UCSD-AML1 (cell line): ENCODE data around the gene D2HGDH.
"Not testable (repeated sequence)": the region's sequence is repeated elsewhere in the genome, so short reads cannot be mapped to it uniquely, and the experiment has no call there.

ENCODE experiments used
- DNase-seq: peaks from one replicate; lab custom pipeline; 2025; ENCODE audit not compliant: unreplicated experiment; lab: John Stamatoyannopoulos, UW

D2HGDH gene

DNA sequence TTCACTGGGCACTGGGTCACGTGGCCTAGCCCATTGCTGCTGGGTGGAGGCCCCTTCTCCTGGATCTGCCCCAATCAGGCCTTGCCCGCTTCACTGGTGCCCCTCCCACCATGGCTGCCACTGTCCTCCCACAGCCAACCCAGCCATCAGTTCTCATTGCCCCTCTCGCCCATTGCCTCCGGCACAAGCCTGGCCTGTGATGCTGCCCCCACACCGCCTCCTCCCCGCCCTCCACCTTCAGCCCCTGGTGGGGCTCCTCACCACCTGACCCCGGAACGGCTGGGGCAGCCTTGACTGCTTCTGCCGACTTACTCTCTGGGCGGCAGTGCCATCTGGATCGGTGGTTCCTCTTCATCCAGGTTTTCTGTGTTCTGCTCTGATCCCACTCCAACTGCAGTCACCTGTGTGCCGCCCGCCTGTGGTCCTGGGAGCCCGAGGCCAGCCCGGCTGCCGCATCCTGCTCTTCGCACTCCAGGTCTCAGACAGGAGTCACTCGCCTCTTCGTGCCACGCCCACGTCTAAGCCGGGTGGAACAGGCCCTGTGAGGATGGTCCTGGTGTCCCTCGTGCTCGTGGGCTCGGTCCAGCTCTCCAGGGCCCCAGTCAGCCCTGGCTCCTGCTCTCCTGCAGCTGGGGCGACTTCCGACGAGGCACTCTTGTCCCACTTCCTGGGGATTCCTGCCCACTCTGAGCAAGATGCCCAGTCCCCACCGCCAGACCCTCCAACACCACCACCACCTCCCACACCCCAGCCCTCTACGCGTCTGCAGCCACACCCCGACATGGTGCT, 14.2 kb downstream of the D2HGDH start:
- DNase-seq = no peak

DNA sequence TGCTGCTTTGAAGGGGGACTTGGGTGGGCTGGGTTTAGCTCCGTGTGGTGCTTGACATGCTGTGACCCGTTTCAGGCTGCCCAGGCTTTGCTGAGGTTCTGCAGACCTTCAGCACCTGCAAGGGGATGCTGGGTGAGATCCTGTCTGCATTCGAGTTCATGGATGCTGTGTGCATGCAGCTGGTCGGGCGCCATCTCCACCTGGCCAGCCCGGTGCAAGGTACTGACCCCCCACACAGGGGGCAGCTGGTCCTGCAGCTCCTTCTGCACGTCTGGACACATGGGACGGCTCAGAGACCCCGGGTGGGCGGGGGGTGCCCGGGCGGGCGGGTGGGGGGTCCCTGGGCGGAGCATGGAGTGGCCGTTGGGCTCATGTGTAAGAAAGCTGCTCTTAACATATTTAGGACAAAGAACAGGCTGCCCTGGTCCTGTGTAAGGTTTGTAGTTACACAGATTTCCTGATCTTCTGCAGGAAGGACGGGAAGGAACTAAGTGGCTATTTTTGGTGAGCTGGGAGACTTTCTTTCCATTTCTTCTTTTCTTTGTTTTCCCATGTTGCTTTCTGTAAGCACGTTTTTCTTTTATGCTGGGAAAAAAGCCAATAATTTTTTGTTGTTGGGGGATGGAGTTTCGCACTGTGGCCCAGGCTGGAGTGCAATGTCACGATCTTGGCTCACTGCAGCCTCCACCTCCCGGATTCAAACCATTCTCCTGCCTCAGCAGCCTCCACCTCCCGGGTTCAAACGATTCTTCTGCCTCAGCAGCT, 15.8 kb downstream of the D2HGDH start:
- no peak for DNase-seq

DNA sequence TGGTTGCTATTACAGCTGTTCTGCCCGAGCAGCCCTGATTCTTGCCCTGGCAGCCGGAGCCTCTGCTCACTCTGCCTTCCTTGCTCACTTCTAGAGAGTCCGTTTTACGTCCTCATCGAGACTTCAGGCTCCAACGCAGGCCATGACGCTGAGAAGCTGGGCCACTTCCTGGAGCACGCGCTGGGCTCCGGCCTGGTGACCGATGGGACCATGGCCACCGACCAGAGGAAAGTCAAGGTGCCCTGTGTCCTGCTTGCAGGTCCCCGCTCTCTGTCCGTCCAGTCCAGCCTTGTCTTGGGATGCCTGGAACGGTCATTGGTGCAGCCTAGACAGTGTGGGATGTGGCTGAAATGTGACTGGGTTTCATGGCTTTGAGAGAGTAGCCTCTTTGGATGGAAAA, 16.7 kb downstream of the D2HGDH start:
- DNase-seq = no peak

DNA sequence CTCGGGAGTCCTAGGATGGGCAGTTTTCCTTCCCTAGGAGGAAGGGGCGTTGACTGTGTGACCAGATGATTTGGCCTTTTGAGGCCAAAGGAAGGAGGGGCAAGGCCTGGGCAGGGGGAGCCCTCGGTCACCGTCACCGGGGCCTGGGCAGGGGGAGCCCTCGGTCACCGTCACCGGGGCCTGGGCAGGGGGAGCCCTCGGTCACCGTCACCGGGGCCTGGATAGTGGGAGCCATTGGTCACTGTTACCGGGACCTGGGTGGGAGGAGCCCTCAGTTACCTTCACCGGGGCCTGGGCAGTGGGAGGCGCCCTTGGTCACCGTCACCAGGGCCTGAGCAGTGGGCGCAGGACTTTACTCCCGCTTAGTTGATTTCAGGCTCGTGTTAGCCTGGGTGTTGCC, 17.3 kb downstream of the D2HGDH start:
- no peak for DNase-seq

DNA sequence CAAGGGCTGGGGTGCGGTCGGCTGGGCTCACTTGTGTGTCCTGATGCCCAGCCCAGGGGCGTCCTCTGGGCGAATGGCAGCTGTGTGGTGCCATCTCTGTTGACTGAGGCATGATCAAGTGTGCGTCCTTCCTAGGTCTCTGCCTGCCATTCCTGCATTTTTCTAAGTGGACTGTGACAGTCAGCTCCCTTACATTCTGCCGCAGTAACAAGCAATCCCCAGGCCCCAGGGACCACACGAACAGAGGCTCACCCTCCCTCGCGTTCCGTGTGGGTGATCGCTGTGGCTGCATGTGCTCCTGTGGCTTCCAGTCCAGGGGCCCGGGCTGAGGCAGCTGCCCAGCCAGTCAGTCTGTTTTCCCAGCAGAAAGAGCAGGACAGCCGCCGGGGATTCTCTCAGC, 17.8 kb downstream of the D2HGDH start:
- DNase-seq = no peak

DNA sequence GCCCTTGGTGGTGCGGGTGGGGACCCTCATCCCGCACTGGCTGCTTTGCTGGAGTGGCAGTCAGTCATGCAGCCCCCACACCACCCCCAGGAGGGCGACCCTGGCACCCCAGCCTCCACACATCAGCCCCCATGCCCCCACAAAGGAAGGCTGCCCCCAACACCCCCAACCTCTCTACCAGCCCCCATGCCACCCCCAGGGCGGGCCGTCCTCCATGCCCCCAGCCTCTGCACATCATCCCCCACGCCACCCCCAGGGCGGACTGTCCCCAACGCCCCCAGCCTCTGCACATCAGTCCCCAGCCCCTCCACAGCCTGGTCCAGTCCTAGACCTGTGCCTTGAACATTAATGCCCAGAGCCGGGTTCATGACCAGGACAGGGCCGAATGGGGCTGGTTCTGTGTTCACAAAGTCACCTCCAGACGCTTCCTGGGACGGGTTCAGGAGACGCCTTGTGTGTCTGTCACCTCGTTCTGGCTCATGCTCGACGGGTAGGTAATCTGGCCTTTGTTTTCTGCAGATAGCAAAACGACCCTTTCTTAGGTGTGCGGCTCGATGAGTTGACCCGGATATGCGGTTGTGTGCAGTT, 18.4 kb downstream of the D2HGDH start:
- no peak for DNase-seq

DNA sequence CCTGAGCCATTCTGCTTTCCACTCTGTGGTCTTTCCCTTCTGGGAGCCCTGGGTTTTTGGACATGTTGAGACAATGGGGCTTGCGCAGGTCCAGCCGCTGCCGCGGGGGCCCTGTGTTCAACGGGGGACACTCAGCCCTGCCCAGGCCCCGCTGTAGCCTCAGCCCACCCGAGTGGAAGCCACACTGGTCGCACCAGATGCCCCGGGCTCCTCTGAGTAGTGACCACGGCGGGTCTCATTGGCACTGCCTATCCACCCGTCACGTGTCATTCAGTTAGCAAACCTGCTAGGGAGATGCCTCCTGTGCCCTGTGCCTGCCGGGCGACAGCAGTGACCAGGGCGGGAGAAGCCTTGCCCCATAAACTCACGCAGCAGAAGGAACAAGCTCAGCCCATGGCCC, 19.1 kb downstream of the D2HGDH start:
- DNase-seq = no peak

DNA sequence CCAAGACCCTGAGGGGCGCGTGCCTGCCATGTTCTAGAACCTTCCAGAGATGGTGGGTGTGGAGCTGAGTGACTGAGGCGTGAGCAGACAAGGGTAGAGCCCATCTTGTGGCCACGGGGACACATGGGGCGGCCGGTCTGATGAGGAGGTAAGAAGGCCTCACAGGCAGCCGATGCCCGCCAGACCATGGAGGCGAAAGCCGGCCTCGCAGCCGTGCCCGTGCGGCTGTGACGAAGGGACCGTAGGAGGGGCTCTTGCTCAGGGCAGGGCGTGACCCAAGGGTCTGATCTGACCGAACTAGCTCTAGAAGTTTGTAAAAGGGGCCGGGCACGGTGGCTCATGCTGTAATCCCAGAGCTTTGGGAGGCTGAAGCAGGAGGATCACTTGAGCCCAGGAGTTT, 19.6 kb downstream of the D2HGDH start:
- DNase-seq = no peak

DNA sequence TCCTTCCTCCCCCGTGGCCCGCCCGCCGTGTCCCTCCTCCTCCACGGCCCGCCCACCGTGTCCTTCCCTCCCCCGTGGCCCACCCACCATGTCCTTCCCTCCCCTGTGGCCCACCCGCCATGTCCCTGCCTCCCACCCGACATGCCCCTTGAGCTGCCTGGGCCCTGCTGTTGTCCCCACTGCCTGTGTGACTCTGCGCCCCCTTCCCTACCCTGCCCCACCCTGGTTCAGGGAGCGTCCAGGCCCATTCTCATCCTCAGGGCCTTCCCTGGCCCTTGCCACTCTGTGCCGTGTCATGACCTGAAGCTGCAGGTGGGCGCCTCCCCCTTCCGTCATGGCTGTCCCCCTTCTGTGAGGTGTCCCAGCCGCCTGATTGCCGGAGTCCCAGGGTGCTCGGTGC, 20.7 kb downstream of the D2HGDH start:
- DNase-seq = no peak

DNA sequence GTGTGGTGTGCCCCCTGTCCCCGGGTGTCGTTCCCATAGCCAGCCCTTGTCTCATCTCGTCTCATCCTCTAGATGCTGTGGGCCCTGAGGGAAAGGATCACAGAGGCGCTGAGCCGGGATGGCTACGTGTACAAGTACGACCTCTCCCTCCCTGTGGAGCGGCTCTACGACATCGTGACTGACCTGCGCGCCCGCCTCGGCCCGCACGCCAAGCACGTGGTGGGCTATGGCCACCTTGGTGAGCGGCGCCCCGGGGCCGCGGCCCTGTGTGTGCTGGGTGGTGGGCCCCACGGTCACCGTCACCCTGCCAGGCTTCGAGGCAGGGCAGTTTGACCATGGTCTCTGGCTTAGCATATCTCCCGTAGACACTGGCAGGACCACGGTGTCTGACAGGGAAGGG, 21.3 kb downstream of the D2HGDH start:
- no peak for DNase-seq

DNA sequence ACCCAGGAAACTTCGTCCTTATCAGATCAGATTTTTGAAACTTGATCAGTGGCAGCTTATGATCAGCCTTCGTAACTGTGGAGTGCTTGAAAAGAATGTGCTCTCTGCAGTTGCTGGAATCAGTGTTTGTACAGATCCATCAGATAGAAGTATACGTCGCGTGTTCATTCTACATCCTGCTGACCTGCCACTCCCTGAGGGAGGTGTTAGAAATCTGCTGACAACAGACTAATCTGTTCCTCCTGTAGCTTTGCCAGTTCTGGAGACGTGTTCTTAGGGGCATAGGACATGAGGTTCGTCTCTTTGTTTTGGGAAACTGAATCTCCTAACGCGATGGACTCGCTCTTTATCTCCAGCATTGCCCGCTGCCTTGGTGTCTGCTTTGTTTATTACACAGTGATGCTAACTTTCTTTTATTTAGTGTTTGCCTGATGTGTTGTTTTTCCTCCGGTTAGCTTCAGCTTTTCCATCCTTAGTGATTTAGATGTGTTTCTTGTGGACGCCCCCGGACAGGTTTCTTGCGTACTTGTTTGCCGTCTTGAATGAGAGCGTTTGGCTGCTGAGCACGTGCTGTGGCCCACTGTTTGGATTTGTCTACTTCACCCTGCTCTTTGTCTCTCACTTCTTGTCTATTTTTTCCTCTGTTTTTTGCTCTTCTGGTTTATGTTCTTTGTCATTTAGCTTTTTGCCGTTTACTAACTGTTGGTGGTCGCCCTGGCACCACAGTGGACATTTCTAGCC, 24.8 kb downstream of the D2HGDH start:
- DNase-seq = no peak

DNA sequence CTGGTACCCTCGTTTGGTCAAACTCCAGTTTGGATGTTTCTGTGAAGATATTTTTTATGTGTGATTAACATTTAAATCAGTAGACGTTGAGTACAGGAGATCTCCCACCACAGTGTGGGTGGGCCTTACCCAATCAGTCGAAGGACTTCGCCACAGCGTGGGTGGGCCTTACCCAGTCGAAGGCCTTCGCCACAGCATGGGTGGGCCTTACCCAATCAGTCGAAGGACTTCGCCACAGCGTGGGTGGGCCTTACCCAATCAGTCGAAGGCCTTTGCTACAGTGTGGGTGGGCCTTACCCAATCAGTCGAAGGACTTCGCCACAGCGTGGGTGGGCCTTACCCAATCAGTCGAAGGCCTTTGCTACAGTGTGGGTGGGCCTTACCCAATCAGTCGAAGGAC, 25.5 kb downstream of the D2HGDH start:
- not testable (repeated sequence) for DNase-seq

DNA sequence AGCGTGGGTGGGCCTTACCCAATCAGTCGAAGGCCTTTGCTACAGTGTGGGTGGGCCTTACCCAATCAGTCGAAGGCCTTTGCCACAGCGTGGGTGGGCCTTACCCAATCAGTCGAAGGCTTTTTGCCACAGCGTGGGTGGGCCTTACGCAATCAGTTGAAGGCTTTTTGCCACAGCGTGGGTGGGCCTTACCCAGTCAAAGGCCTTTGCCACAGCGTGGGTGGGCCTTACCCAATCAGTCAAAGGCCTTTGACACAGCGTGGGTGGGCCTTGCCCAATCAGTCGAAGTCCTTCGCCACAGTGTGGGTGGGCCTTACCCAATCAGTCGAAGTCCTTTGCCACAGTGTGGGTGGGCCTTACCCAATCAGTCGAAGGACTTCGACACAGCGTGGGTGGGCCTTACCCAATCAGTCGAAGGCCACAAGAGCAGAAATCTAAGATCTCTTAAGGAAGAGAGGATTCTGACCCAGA, 25.9 kb downstream of the D2HGDH start:
- DNase-seq = no peak

DNA sequence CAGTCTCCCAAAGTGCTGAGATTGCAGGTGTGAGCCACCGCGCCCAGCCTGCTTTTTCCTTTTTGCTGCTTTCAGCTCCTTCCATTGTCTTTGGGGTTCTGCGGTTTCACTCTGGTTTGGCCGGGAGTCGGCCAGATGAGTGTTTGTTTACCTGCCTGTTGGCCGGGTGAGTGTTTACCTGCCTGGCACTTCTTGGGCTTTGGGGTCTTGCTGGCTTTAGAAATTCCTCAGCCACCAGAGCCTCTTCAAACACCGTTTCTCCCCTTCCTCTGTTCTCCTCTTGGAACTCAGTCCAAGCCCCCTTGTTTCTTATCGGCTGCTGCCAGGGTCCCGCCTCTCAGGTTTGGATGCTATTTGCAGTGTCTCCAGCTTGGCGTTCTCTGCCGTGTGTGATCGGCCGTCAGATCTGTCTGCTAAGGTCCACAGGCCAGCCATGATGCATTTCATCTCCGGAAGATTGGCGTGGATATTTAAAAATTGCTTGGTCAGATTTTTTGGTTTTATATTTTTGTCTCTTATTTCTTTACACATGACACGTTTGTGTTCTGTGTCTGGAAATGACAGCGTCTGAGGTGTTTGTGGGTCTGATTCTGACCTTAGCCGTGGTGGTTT, 28.0 kb downstream of the D2HGDH start:
- DNase-seq = no peak

DNA sequence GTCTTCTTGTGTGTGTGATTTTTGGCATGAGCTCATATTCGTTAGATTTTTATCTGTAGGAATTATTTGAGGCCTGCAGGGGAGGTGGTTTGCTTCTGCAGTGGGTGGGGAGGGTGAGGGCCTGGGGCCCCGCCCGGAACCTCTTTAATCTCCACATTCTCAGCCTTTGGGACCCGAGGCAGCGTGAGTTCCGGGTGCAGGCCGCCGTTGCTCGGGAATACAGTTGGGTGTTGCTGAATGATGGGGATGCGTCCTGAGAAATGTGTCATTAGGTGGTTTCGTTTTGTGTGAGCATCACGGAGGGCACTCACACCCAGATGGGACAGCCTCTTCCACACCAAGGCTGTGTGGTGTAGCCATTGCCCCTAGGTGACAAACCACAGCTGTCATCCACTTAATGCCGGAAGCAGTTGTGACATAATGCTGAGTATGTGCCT, 28.5 kb downstream of the D2HGDH start:
- no peak for DNase-seq

DNA sequence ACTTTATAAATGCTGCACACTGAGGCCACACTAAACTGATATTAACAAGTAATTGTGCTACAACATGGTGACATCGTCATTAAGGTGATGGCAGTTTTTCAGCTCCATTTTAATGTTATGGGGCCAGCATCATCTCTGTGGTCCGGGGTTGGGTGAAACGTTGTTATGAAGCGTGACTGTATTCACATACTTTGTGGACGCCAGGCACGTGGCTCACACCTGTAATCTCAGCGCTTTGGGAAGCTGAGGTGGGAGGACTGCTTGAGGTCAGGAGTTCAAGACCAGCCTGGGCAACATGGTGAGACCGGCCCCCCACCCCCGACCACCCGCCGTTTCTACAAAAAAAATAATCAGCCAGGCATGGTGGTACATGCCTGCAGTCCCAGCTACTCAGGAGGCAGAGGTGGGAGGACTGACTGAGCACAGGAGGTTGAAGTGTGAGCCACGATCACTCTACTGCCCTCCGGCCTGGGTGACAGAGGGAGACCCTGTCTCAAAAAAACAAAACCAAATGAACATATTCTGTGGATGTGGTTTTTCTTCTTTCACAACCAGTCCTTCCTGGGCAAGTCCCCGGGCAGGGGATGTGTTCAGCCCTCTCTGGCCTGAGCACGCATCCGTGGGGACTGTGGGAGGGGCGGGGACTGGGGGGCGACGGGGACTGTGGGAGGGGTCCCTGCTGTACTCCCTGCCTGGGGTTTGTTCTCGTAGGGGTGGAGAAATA, 29.3 kb downstream of the D2HGDH start:
- DNase-seq = no peak

DNA sequence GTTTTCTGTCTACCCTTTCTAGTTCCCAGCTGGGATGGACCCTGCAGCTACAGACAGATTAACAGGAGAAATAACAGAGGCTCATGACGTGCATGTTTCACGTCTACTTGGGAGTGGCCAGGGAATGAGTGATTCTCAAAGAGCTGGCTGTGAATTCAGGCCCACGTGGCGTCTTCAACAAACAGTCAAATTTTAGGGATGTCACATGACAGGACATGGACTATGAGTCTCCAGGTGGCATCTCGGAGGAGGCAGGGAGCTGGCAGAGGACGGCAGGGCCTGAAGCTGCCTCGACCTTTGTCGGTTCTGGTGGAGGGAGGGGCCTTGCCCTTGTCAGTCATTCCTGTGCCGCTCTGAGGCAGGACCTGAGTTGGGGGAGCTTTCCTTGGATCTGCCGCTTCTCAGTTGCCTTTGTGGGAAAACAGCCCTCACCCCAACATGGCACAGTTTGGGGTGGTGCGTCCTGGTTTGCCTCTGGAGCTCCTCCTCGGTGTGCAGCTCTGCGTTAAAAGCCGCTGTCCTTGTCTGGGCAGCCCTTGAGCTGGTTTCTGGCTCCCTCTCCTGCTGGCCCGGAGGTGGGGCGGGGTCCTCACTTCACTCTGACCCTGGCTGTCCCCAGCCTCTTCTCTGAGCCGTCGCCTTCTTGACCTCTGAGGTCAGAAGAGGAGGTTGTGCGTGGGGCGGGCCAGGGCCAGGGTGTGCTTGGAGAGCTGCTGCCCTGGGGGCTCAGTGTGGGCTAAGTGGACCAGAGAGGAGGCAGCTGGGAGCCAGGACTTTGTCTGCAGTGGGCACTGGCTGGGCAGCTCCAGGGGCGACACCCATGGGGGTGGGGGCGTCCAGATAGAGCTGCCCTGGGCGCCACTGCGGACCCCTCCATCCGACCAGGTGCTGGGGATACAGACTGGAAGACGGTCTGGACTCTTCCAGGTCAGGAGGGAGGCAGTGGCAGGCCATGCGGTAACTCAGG, 30.1 kb downstream of the D2HGDH start:
- DNase-seq = no peak

DNA sequence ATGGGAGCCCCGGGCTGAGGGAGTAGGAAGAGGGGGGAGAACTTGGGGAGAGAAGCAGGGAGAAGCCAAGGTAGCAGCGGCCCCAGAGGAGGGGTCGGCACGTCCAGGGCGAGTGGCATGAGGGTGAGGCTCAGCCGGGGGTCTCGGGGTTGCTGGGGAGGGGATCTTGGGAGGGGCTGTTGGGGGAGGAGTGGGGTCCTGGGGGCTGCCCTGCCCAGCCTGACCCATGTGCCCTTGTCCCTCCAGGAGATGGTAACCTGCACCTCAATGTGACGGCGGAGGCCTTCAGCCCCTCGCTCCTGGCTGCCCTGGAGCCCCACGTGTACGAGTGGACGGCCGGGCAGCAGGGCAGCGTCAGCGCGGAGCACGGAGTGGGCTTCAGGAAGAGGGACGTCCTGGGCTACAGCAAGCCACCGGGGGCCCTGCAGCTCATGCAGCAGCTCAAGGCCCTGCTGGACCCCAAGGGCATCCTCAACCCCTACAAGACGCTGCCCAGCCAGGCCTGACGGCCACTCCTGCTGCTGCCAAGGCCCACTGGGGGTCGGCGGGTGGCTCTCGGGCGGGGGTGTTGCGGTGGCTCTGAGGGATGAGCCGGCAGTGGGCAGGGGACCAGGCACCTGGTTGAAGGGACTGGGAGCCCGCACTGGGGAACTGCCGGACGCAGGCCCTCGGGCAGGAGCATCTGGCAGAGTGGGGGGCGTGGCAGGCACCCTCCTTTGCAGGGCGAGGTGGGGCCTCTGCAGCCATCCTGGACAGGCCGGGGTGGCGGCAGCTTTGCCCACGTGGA, 33.2 kb downstream of the D2HGDH start:
- no peak for DNase-seq
